K562 (cell line): ENCODE results near the gene PRPF8. TPM values are rescaled to one million over a fixed set of nuclear protein-coding genes. Genes with fewer than 3 reads are reported as not detected.
A peak's percentile ranks its signal among the peaks of the same experiment; 100 is the strongest.

Experiments used
- ATAC-seq: fragments of 200-7000 bp; cut with Tn5 transposase; 3 replicates; pipeline ENCODE4 v1.9.1; 2020; ENCODE audit warnings: moderate library complexity
- BruUV-seq: library from RNA; stranded (reverse); fragments of 400-500 nt; replicated peaks from 2 replicates; lab custom pipeline; 2021; lab: Mats Ljungman, UMichigan
- CTCF ChIA-PET: fragments of 300-600 bp; formaldehyde crosslinking; extraction: SDS; loops from one replicate; lab custom pipeline; 2021; ENCODE audit warnings: low intra/inter-chr PET ratio; lab: Yijun Ruan, JAX
- POLR2A ChIA-PET: fragments of 300-600, 350-650 bp; sonication (Branson Sonifier 250); formaldehyde crosslinking; extraction: SDS; loops from one replicate; lab custom pipeline; 2021; ENCODE audit warnings: antibody characterized with exemption, inconsistent platforms; lab: Yijun Ruan, JAX
- DNase-seq, 4 experiments: peaks; one replicate each; pipeline versions ENCODE4 v3.0.0 to v3.0.0-alpha.2; 2011 to 2018; ENCODE audit warnings: low spot score in 3 of 4, mixed read lengths in 3 of 4; ENCODE audit errors: extremely low read depth in 1 of 4
- FAIRE-seq: peaks from 2 replicates; lab custom pipeline; 2011; peaks lifted over from hg19 to GRCh38; lab: Jason Lieb, UNC
- H2AFZ ChIP-seq: 2 replicates; pipeline ENCODE4 v1.6.0; 2011; ENCODE audit warnings: low read depth, low read length, control low read depth, inconsistent platforms
- H3K27ac ChIP-seq: fragments of 200-600 bp; 3 replicates; pipeline ENCODE4 v1.8.0; 2011; ENCODE audit warnings: low read depth, mild to moderate bottlenecking, control low read depth, inconsistent platforms, low read length, moderate library complexity, mixed read lengths; ENCODE audit errors: extremely low read depth
- H3K27me3 ChIP-seq, 2 experiments: fragments of 300-600 bp in 1 of 2; 2 replicates in 1 of 2; 3 replicates in 1 of 2; pipeline versions ENCODE4 v1.6.0 to v1.8.0; 2011; ENCODE audit warnings: inconsistent platforms in 2 of 2, low read length in 2 of 2, mild to moderate bottlenecking in 1 of 2, mixed read lengths in 1 of 2, moderate library complexity in 1 of 2; ENCODE audit not compliant: control insufficient read depth in 2 of 2, insufficient read depth in 2 of 2
- H3K36me3 ChIP-seq: fragments of 300-600 bp; 3 replicates; pipeline ENCODE4 v1.8.0; 2011; ENCODE audit warnings: mild to moderate bottlenecking, low read length, inconsistent platforms; ENCODE audit not compliant: control insufficient read depth, insufficient read depth
- H3K4me1 ChIP-seq, 2 experiments: fragments of 200-600 bp in 1 of 2; replicated peaks in 1 of 2; 2 replicates in 1 of 2; 3 replicates in 1 of 2; pipeline versions ENCODE4 v1.5.1 to v1.8.0; 2011; ENCODE audit warnings: inconsistent platforms in 2 of 2, low read length in 2 of 2, mild to moderate bottlenecking in 1 of 2, mixed read lengths in 1 of 2, moderate library complexity in 1 of 2; ENCODE audit not compliant: control insufficient read depth in 2 of 2, insufficient read depth in 2 of 2
- H3K4me2 ChIP-seq: 2 replicates; pipeline ENCODE4 v1.6.1; 2011; ENCODE audit warnings: low read length, control low read depth, inconsistent platforms, mixed read lengths; ENCODE audit not compliant: insufficient read depth
- H3K4me3 ChIP-seq: fragments of 200-600 bp; sonication (generic), shearing (Covaris generic); 2 replicates; pipeline ENCODE4 v1.5.1; 2016; ENCODE audit warnings: control low read depth, inconsistent platforms
- H3K79me2 ChIP-seq: fragments of 200-600 bp; 3 replicates; pipeline ENCODE4 v1.8.0; 2011; ENCODE audit warnings: low read length, inconsistent platforms; ENCODE audit not compliant: control insufficient read depth, insufficient read depth
- H3K9ac ChIP-seq, 2 experiments: 2 replicates each; pipeline versions ENCODE4 v1.6.0 to v1.6.1; 2011; ENCODE audit warnings: low read depth in 2 of 2, low read length in 2 of 2, control low read depth in 1 of 2, inconsistent platforms in 1 of 2, mild to moderate bottlenecking in 1 of 2, mixed read lengths in 1 of 2; ENCODE audit not compliant: insufficient read depth in 1 of 2
- H3K9me1 ChIP-seq: one replicate; pipeline ENCODE4 v1.6.0; 2011; ENCODE audit warnings: inconsistent platforms, mild to moderate bottlenecking, low read length, moderate library complexity; ENCODE audit not compliant: control insufficient read depth, insufficient read depth
- H3K9me3 ChIP-seq: replicated peaks from 2 replicates; pipeline ENCODE4 v1.5.1; 2011; ENCODE audit warnings: low read depth, low read length, inconsistent platforms; ENCODE audit not compliant: control insufficient read depth, insufficient read depth
- H4K20me1 ChIP-seq: replicated peaks from 2 replicates; pipeline ENCODE4 v1.6.1; 2011; ENCODE audit warnings: low read length, inconsistent platforms, mixed read lengths; ENCODE audit not compliant: control insufficient read depth, insufficient read depth
- FIP1L1 ChIP-seq: fragments of 200-400 bp; formaldehyde crosslinking; IDR thresholded peaks from 2 replicates; pipeline ENCODE4 v1.6.1; 2018; ENCODE audit warnings: mild to moderate bottlenecking, low read depth, low read length; ENCODE audit not compliant: poor library complexity, severe bottlenecking
- NCOA4 ChIP-seq: fragments of 450-650 bp; IDR thresholded peaks from 2 replicates; pipeline ENCODE4 v1.6.1; 2018; ENCODE audit warnings: mild to moderate bottlenecking; ENCODE audit not compliant: partially characterized antibody
- POLR2G ChIP-seq: fragments of 200-400 bp; formaldehyde crosslinking; IDR thresholded peaks from 2 replicates; pipeline ENCODE4 v1.6.1; 2017; ENCODE audit warnings: low read depth, mild to moderate bottlenecking, antibody characterized with exemption, low read length, moderate library complexity
- RBFOX2 ChIP-seq: fragments of 200-400 bp; formaldehyde crosslinking; IDR thresholded peaks from 2 replicates; pipeline ENCODE4 v1.6.1; 2017; ENCODE audit warnings: low read depth, mild to moderate bottlenecking, low read length, moderate library complexity
- SUPT5H ChIP-seq: fragments of 450-650 bp; IDR thresholded peaks from 2 replicates; pipeline ENCODE4 v1.6.1; 2016
- WGBS: fragments of 100-300 bp; shearing (Covaris generic); methylation state at CpG from one replicate; pipeline ENCODE4 v1.1.6; 2016; ENCODE audit warnings: low coverage, mixed read lengths; ENCODE audit not compliant: insufficient coverage; ENCODE audit errors: missing lambda C conversion rate; 5-methylcytosine and 5-hydroxymethylcytosine counted together
- in situ Hi-C: fragments of 300-500 bp; cut with MboI; formaldehyde crosslinking; loops from 4 replicates; pipeline ENCODE4 v1.15.0; 2018; ENCODE audit warnings: inconsistent platforms, mixed read lengths
- intact Hi-C: fragments of 100-400 bp; cut with micrococcal nuclease; formaldehyde crosslinking; loops from 2 replicates; pipeline ENCODE4 v1.14.2; 2022
- polyA plus RNA-seq, 8 experiments: library from polyadenylated mRNA; depleted of rRNA in 4 of 8; stranded (reverse) in 5 of 8; unstranded in 3 of 8; fragments of >200 nt; fragmentation: Nextera tagmentation in 2 of 8; fragmentation: Illumina TruSeq in 1 of 8; extraction: Ambion mirVana in 2 of 8; extraction: Trizol in 1 of 8; gene quantifications; 2 replicates each; pipeline versions ENCODE4 v1.2.1 to v1.2.3, GENCODE V29; 2011 to 2014; ENCODE audit warnings: inconsistent platforms in 1 of 8, missing spikeins in 1 of 8
- total RNA-seq, 7 experiments: library from RNA; depleted of rRNA in 6 of 7; stranded (reverse); fragments of >200 nt in 6 of 7; fragmentation: Illumina TruSeq in 2 of 7; extraction: Trizol in 2 of 7; gene quantifications; 2 replicates each; pipeline versions ENCODE4 v1.2.1 to v1.2.3, GENCODE V29; 2011 to 2021; ENCODE audit warnings: low replicate concordance in 1 of 7

Gene PRPF8
- total and polyA plus RNA-seq, 9 of the 15 experiments (the other 6 are each of a cell fraction or from before 2014, with no cell fraction given) = 64.3 to 294 (median 85.9) TPM

- H2AFZ ChIP-seq = no peak within 1 kb of the TSS
- H3K9ac ChIP-seq = peak within 1 kb of the TSS in 1 of 2 experiments; percentile 68; a peak in 2 of 4 replicates
- 81% methylated on average over 4 of the region's 25 CpGs for WGBS
- H4K20me1 ChIP-seq = 0 out of 2 replicates have a peak, but pooled peaks cover 2% of the 10 kb centered on the region
- H3K9me3 ChIP-seq = no peaks in the 10 kb centered on the region
- no peaks in the 10 kb centered on the region for H3K27me3 ChIP-seq
- ChIA-PET POLR2A (interaction anchor here (0.6 kb wide), 2 partner anchors 9 to 280 kb away, joined by 3 read pairs; no protein-coding TSS in a partner anchor), CTCF (no interaction called here)
- peaks cover 25% of the 10 kb centered on the region; the same call in 1 of the 3 replicates for H3K36me3 ChIP-seq
- H3K4me1 ChIP-seq = peaks cover 11 to 59% of the 10 kb centered on the region in 2 experiments
- in situ Hi-C loops (no loop called here), intact Hi-C loops (no loop called here)
- no peak within 1 kb of the TSS for H3K4me3 ChIP-seq
- no peak within 1 kb of the TSS for H3K4me2 ChIP-seq
- H3K9me1 ChIP-seq = no peaks in the 10 kb centered on the region
- peaks cover 12% of the 10 kb centered on the region; the same call in 2 of the 3 replicates for H3K79me2 ChIP-seq
- BruUV-seq = no TSS peak
- no peak for ATAC-seq
- no peak within 1 kb of the TSS; the same call in 2 of the 3 replicates for H3K27ac ChIP-seq
- FAIRE-seq = no peak
- TF ChIP-seq NCOA4 (no peak), SUPT5H (0 out of 2 replicates have a peak, but pooled peaks have one; percentile 41), FIP1L1 (no peak), POLR2G (0 out of 2 replicates have a peak, but pooled peaks have one; percentile 14), RBFOX2 (peak; percentile 53)
- DNase-seq = no peak
Measured at GRCh38 chr17:1645207-1646171, 39.2 kb downstream of the PRPF8 start, which contains the start of gene SCARF1. SCARF1 (minus strand) TSS chr17:1645732; CDS start chr17:1645697, 35 bp downstream.
